ENCODE results near the gene CDH20. TPM values are rescaled to one million over a fixed set of nuclear protein-coding genes. Genes with fewer than 3 reads are reported as not detected.

The CDH20 gene
- total and polyA plus RNA-seq, 4 donors = 0.02 to 0.11 (median 0.07) TPM; not detected in 1

GRCh38 chr18:61402726-61403125, 69.5 kb downstream of the CDH20 start:
- Histone ChIP-seq H3K27ac (ENCODE audit: low read depth in 1 of 2, low read length in 1 of 2) (no peak overlapping the region), H3K27me3 (ENCODE audit: control insufficient read depth in 3 of 3, insufficient read depth in 3 of 3, low read length in 2 of 3) (no peaks in the 10 kb centered on the region), H3K36me3 (ENCODE audit: control insufficient read depth in 4 of 4, insufficient read depth in 4 of 4, low read length in 4 of 4) (no peaks in the 10 kb centered on the region), H3K9ac (ENCODE audit: insufficient read depth in 1 of 2, low read length in 2 of 2) (no peak overlapping the region), H3K4me1 (ENCODE audit: control insufficient read depth in 5 of 5, insufficient read depth in 5 of 5, low read length in 5 of 5) (no peaks in the 10 kb centered on the region), H3K9me3 (ENCODE audit: control insufficient read depth in 4 of 4, insufficient read depth in 3 of 4, low read length in 3 of 4) (peaks cover 0 to 3% (median 0%) of the 10 kb centered on the region in 4 donors), H3K4me3 (no peak overlapping the region)
- DNase-seq = no peak
- 81 to 93% methylated on average over 1 of the region's 1 CpG for WGBS, 2 donors
- no peak for TF ChIP-seq CTCF (IDR thresholded peaks at IDR 0.05; ENCODE audit: control extremely low read depth, extremely low read depth)
- ATAC-seq (ENCODE audit: insufficient read depth, low FRiP score) = no peak

GRCh38 chr18:61413396-61413795, 80.2 kb downstream of the CDH20 start:
- Histone ChIP-seq H3K27me3 (ENCODE audit: control insufficient read depth in 3 of 3, insufficient read depth in 3 of 3, low read length in 2 of 3) (no peaks in the 10 kb centered on the region), H3K27ac (ENCODE audit: low read depth in 1 of 2, low read length in 1 of 2) (no peak overlapping the region), H3K9ac (ENCODE audit: insufficient read depth in 1 of 2, low read length in 2 of 2) (no peak overlapping the region), H3K4me3 (no peak overlapping the region), H3K9me3 (ENCODE audit: control insufficient read depth in 4 of 4, insufficient read depth in 3 of 4, low read length in 3 of 4) (peaks cover 0 to 4% (median 0%) of the 10 kb centered on the region in 4 donors), H3K36me3 (ENCODE audit: control insufficient read depth in 4 of 4, insufficient read depth in 4 of 4, low read length in 4 of 4) (no peaks in the 10 kb centered on the region), H3K4me1 (ENCODE audit: control insufficient read depth in 5 of 5, insufficient read depth in 5 of 5, low read length in 5 of 5) (no peaks in the 10 kb centered on the region)
- ATAC-seq (ENCODE audit: insufficient read depth, low FRiP score) (no peak), DNase-seq (no peak)
- no peak for TF ChIP-seq CTCF (IDR thresholded peaks at IDR 0.05; ENCODE audit: control extremely low read depth, extremely low read depth)
- 94 to 96% methylated on average over 1 of the region's 1 CpG for WGBS, 2 donors

- DNase-seq (no peak), ATAC-seq (ENCODE audit: insufficient read depth, low FRiP score) (no peak)
- no peak overlapping the region for H3K27ac ChIP-seq (ENCODE audit: low read depth in 1 of 2, low read length in 1 of 2)
- no peak overlapping the region for H3K4me3 ChIP-seq
- no peak for TF ChIP-seq CTCF (IDR thresholded peaks at IDR 0.05; ENCODE audit: control extremely low read depth, extremely low read depth)
- H3K27me3 ChIP-seq (ENCODE audit: control insufficient read depth in 3 of 3, insufficient read depth in 3 of 3, low read length in 2 of 3) = no peaks in the 10 kb centered on the region
- no peaks in the 10 kb centered on the region for H3K4me1 ChIP-seq (ENCODE audit: control insufficient read depth in 5 of 5, insufficient read depth in 5 of 5, low read length in 5 of 5)
- no peaks in the 10 kb centered on the region for H3K36me3 ChIP-seq (ENCODE audit: control insufficient read depth in 4 of 4, insufficient read depth in 4 of 4, low read length in 4 of 4)
- peaks cover 0 to 4% (median 0%) of the 10 kb centered on the region in 4 donors for H3K9me3 ChIP-seq (ENCODE audit: control insufficient read depth in 4 of 4, insufficient read depth in 3 of 4, low read length in 3 of 4)
- WGBS, 2 donors = 89 to 92% methylated on average over 4 of the region's 4 CpGs
- H3K9ac ChIP-seq (ENCODE audit: insufficient read depth in 1 of 2, low read length in 2 of 2) = no peak overlapping the region
These were observed 80.9 kb downstream of the CDH20 start for GRCh38 chr18:61414086-61414485.

DNA sequence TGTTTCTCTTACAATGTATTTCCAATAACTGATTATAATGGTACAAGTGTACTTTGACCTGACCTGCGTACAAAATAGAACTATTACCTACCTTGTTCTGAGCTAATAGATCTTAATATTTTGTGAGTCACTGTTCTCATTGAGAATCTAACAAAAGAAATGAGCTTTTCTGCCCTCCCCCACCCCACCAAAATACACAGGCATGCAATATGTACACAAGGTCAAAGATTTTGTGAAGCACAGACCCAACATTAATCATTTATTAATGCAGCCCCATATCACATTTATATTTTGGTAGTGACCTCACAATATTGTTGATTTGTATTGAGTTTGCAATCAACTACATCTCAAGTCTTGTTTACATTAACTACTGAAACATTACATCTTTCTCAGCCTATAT, 86.5 kb downstream of the CDH20 start:
- Histone ChIP-seq H3K4me3 (no peak overlapping the region), H3K27me3 (ENCODE audit: control insufficient read depth in 3 of 3, insufficient read depth in 3 of 3, low read length in 2 of 3) (no peaks in the 10 kb centered on the region), H3K36me3 (ENCODE audit: control insufficient read depth in 4 of 4, insufficient read depth in 4 of 4, low read length in 4 of 4) (no peaks in the 10 kb centered on the region), H3K9ac (ENCODE audit: insufficient read depth in 1 of 2, low read length in 2 of 2) (no peak overlapping the region), H3K9me3 (ENCODE audit: control insufficient read depth in 4 of 4, insufficient read depth in 3 of 4, low read length in 3 of 4) (peaks cover 0 to 4% (median 0%) of the 10 kb centered on the region in 4 donors), H3K27ac (ENCODE audit: low read depth in 1 of 2, low read length in 1 of 2) (no peak overlapping the region), H3K4me1 (ENCODE audit: control insufficient read depth in 5 of 5, insufficient read depth in 5 of 5, low read length in 5 of 5) (no peaks in the 10 kb centered on the region)
- DNase-seq = no peak
- 88 to 94% methylated on average over 1 of the region's 1 CpG for WGBS, 2 donors
- no peak for TF ChIP-seq CTCF (IDR thresholded peaks at IDR 0.05; ENCODE audit: control extremely low read depth, extremely low read depth)
- ATAC-seq (ENCODE audit: insufficient read depth, low FRiP score) = no peak

Data from lung (tissue), 12 donors.